Retinal pigment epithelial cell (primary cell): ENCODE results near the gene EOLA1.
A peak's percentile ranks its signal among the peaks of the same experiment; 100 is the strongest.

Source experiments
- DNase-seq: peaks from one replicate; pipeline ENCODE4 v3.0.0-alpha.2; 2010; ENCODE audit warnings: low read depth
- H3K4me3 ChIP-seq: 2 replicates; pipeline ENCODE4 v1.5.1; 2011; ENCODE audit warnings: mild to moderate bottlenecking, low read length, control low read depth, moderate library complexity
- TF ChIP-seq, protein P1 (sequence below): conservative IDR thresholded peaks from 2 replicates; pipeline ENCODE4 v1.5.1; 2011; ENCODE audit warnings: low read depth, low read length, control low read depth, inconsistent platforms

The EOLA1 gene

DNA sequence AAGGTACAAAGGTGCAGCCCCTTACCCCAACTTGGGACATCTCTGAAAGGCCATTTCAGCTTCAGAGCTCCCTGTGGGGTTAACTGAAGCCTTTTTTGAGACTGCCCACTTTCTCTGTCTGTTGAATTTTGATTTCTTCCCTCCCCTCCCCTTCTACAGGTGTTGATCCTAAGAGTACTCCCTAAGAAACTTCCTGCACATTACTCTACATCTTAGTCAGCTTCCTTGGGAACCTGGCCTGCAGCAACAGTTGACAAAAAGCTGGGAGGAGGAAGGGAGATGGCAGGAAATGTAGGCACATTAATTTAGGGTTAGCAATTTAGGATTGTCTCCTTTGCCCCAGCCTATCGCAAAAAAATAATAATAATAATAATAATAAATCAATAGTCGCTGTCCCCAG is 34.5 kb upstream of the EOLA1 start:
- TF ChIP-seq, protein P1, sequence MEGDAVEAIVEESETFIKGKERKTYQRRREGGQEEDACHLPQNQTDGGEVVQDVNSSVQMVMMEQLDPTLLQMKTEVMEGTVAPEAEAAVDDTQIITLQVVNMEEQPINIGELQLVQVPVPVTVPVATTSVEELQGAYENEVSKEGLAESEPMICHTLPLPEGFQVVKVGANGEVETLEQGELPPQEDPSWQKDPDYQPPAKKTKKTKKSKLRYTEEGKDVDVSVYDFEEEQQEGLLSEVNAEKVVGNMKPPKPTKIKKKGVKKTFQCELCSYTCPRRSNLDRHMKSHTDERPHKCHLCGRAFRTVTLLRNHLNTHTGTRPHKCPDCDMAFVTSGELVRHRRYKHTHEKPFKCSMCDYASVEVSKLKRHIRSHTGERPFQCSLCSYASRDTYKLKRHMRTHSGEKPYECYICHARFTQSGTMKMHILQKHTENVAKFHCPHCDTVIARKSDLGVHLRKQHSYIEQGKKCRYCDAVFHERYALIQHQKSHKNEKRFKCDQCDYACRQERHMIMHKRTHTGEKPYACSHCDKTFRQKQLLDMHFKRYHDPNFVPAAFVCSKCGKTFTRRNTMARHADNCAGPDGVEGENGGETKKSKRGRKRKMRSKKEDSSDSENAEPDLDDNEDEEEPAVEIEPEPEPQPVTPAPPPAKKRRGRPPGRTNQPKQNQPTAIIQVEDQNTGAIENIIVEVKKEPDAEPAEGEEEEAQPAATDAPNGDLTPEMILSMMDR, result no peak
- DNase-seq, result no peak
- no peak overlapping the region for H3K4me3 ChIP-seq

DNA sequence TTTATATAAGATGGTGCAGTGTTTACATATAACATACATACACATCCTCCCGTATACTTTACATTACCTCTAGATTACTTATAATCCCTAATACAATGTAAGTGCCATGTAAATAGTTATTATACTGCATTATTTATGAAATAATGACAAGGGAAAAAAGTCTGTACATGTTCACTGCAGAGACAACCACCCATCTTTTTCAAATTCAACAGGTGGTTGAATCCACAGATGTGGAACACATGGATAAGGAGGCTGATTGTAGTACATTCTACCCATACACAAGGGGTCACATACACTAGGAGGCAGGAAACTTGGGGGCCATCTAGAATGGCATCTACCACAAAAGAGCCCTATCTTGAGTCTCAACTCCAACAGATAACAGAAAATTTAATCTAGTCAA is 32.3 kb upstream of the EOLA1 start:
- DNase-seq, result no peak
- TF ChIP-seq, protein P1, result no peak

DNA sequence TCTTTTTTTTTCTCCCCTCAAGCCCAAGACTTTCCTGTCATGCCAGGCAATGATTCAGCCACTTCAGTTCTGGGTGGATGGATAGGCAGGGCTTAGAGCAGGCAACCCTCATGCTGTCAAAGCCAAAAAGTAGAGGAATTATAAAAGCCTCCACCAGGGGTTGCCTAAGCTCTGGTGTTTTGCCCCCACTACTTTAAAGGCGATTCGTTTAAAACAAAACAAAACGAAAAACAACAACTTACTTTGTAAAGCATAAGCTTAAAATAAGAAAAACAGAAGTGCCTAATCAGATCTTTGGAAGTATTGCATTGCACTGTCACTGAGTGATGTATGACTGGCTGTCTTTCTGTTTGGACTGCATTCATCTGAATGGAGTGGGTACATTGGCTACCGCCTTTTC is 30.4 kb upstream of the EOLA1 start:
- no peak for DNase-seq
- H3K4me3 ChIP-seq, result no peak overlapping the region
- TF ChIP-seq, protein P1, result peak; percentile 24

More for the DNA sequence above, 32.3 kb upstream of the EOLA1 start:
- H3K4me3 ChIP-seq, result no peak overlapping the region

DNA sequence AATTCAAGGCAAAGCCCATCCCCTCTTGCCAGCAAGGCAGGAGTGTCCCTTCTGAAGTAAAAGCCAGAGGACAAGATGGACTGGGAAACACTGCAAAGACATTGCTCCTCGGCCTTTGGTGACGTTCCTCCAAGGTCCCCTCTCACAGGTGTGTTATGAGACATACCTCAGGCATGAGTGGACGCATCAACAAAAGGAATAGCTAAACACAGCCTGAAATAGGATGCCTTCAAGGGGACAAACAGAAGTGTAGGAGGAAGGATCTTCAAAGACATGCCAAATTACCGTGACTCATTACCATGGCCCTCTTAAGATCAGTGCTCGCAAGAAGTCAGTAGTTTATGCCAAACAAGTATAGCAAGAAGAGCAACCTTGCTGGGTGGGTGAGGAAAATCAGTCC is 29.7 kb upstream of the EOLA1 start:
- no peak for DNase-seq
- H3K4me3 ChIP-seq, result no peak overlapping the region
- TF ChIP-seq, protein P1, result no peak

DNA sequence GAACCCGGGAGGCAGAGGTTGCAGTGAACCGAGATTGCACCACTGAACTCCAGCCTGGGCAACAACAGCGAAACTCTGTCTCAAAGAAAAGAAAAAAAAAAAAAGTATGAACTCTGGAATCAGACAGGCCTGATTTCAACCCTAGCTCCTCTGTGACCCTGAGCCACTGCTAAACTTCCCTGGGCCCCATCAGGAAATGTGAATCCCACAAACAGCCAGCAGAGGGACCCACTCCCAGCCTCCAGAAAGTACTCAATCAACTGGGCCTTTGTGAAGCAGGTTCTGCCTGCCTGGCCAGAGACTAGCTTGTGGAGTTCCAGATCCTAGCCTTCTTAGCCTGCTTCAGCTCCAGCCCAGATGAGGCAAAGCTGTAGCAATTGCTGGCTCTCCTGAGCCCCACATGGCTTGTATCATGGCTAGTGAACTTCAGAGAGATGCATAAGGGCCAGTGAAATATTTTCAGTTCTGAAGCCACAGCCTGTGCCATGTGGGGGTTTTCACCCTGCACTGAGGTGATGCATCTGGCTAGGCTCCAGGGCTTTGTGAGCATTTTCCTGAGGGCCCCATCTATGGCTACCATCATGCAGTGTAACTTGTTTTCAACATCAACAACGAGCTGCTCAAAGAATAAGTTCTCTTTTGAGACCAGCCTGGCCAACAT is 28.5 kb upstream of the EOLA1 start:
- H3K4me3 ChIP-seq, result no peak overlapping the region
- TF ChIP-seq, protein P1, result peak; percentile 67
- no peak for DNase-seq

DNA sequence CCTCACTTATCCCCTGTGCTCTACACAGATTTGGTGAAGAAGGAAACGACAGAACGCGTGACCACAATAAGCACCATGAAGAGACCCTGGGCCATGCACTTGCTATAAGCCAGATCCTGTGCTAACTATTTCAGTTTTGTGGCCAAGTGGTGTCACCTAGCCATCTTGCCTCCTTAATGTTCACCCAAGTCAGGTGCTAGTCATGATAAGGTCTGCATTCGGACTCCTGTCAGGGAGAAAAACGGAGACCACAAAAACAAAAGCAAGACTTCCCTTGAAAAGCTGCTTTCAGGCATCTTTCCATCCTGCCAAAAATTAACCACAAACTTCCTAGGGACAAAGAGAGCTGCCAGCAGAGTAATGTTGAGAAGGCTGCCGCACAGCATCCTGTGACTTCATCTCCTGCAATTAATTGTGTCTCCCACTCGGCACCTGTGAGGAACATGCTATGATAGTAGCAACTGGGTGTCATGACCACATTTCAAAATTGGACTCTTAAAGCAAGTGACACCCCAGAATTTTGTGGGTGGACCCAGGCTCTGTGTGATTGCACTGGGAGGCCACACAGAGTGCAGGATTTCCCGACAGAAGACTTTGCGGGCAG is 26.9 kb upstream of the EOLA1 start:
- TF ChIP-seq, protein P1, result no peak
- no peak overlapping the region for H3K4me3 ChIP-seq
- DNase-seq, result no peak

DNA sequence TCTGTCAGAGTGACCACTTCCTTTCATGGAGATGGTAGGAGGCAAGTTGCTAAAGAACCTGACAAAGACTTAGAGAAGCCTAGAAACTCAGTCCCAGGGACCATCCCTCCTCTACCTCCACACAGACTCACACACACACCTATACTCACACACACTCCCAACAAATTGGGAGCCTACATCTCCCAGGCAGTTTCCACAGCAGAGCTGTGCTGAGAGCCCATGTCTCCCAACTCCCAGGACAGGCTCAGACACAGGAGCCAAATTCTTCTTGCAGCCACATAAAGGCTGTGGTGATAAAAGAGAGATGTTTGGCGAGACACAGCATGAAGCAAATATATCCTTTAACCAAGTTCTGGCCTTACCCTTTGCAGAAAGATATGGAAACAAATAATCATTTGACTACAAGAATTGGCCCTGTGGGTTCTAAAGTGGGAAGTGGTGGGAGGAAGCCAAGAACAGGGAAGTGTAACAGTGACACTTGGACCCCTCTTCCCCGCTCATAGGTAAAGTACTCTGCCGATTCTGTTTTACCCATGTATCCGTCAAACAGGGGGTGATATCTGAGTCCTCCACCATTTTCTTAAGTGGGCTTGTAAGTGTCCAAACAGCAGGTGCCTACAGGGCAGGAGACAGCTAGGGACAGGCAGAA is 24.7 kb upstream of the EOLA1 start:
- DNase-seq, result no peak
- no peak overlapping the region for H3K4me3 ChIP-seq
- TF ChIP-seq, protein P1, result no peak
